ENCODE results near the gene BIRC3. TPM values are rescaled to one million over a fixed set of nuclear protein-coding genes. Genes with fewer than 3 reads are reported as not detected.

The BIRC3 gene
- total and polyA plus RNA-seq, 2 of the 8 experiments (the other 6 are each of a cell fraction or from before 2014, with no cell fraction given): 0.08 to 0.20 TPM

GRCh38 chr11:102328748-102329147 is 11.5 kb downstream of the BIRC3 start:
- H3K36me3 ChIP-seq (ENCODE audit: control insufficient read depth in 2 of 4, insufficient read depth in 4 of 4, low read length in 3 of 4): no peaks in the 10 kb centered on the region
- H3K27ac ChIP-seq (ENCODE audit: low read depth, low read length): no peak overlapping the region
- ChIA-PET CTCF (ENCODE audit: partially characterized antibody) (no interaction called here), POLR2A (ENCODE audit: partially characterized antibody) (no interaction called here)
- no peaks in the 10 kb centered on the region for H3K79me2 ChIP-seq (ENCODE audit: control insufficient read depth in 1 of 2, insufficient read depth in 2 of 2, low read length in 2 of 2)
- no peak overlapping the region for H2BK5ac ChIP-seq (ENCODE audit: low read depth, low read length)
- H2AFZ ChIP-seq (ENCODE audit: low read length): no peak overlapping the region
- H3K9me3 ChIP-seq (ENCODE audit: insufficient read depth in 2 of 2, low read depth in 1 of 2, low read length in 1 of 2): no peaks in the 10 kb centered on the region
- no peaks in the 10 kb centered on the region for H3K4me1 ChIP-seq (replicated peaks in 1 of 4; ENCODE audit: control insufficient read depth in 3 of 4, insufficient read depth in 4 of 4, low read length in 3 of 4)
- H3K18ac ChIP-seq (ENCODE audit: extremely low read depth, low read length): no peak overlapping the region
- no peak overlapping the region for H3K4me2 ChIP-seq (ENCODE audit: insufficient read depth in 1 of 2, low read depth in 2 of 2, low read length in 2 of 2)
- H3K14ac ChIP-seq (ENCODE audit: insufficient read length): no peak overlapping the region
- H3K4me3 ChIP-seq (ENCODE audit: extremely low read depth in 1 of 4, insufficient read depth in 2 of 4, low read depth in 3 of 4, low read length in 4 of 4): no peak overlapping the region
- TF ChIP-seq SRF (IDR thresholded peaks at IDR 0.05; ENCODE audit: low read depth, low read length): no peak
- TF ChIP-seq CTBP2 (IDR thresholded peaks at IDR 0.05; ENCODE audit: borderline replicate concordance, insufficient read depth, insufficient read length, low read length): no peak
- TF ChIP-seq SP1 (IDR thresholded peaks at IDR 0.05; ENCODE audit: low read depth, low read length): no peak
- no peak for TF ChIP-seq PHF8 (conservative IDR thresholded peaks at IDR 0.05; ENCODE audit: low read depth, low read length)
- TF ChIP-seq RNF2 (IDR thresholded peaks at IDR 0.05; ENCODE audit: borderline replicate concordance, low read depth, low read length, missing control alignments, poor library complexity, severe bottlenecking): no peak
- H3K27me3 ChIP-seq (replicated peaks in 1 of 4; ENCODE audit: control insufficient read depth in 3 of 4, extremely low read depth in 1 of 4, insufficient read depth in 3 of 4, low read length in 3 of 4): no peaks in the 10 kb centered on the region
- no peak overlapping the region for H2BK12ac ChIP-seq (ENCODE audit: low read depth, low read length)
- H2AK5ac ChIP-seq (ENCODE audit: low read depth, low read length): no peak overlapping the region
- H4K5ac ChIP-seq (ENCODE audit: insufficient read length, low read depth, low read length): no peak overlapping the region
- no peak overlapping the region for H3K23ac ChIP-seq (ENCODE audit: insufficient read length)
- H2BK15ac ChIP-seq (ENCODE audit: low read length): no peak overlapping the region
- H3K9ac ChIP-seq (replicated peaks in 1 of 4; ENCODE audit: extremely low read depth in 1 of 4, low read depth in 3 of 4, low read length in 3 of 4): no peak overlapping the region
- no peak overlapping the region for H3K56ac ChIP-seq (replicated peaks; ENCODE audit: insufficient read length, low read depth, low read length)
- H3K79me1 ChIP-seq (ENCODE audit: low read depth, low read length): no peaks in the 10 kb centered on the region
- no peak overlapping the region for H4K91ac ChIP-seq (replicated peaks; ENCODE audit: insufficient read length, low read length)
- no peak overlapping the region for H2BK120ac ChIP-seq (replicated peaks; ENCODE audit: low read depth, low read length)
- H4K8ac ChIP-seq (ENCODE audit: extremely low read depth, insufficient read depth, low read length): no peak overlapping the region
- FAIRE-seq (no peak), DNase-seq (ENCODE audit: low read depth in 1 of 2, low spot score in 2 of 2) (no peak)
- H3K4ac ChIP-seq (replicated peaks; ENCODE audit: insufficient read length, low read depth, low read length): no peak overlapping the region
- no peaks in the 10 kb centered on the region for H3K23me2 ChIP-seq (ENCODE audit: low read depth, low read length)
- 91% methylated on average over 1 of the region's 1 CpG; no CpG with 5 or more reads in 1 of the 2 experiments for WGBS, 2 experiments (ENCODE audit: extremely low coverage in 1 of 2, insufficient coverage in 1 of 2, insufficient read length in 1 of 2, insufficient replicate concordance in 2 of 2, low coverage in 1 of 2, low lambda C conversion rate in 2 of 2, missing lambda C conversion rate in 1 of 2)
- H4K20me1 ChIP-seq (replicated peaks in 1 of 2; ENCODE audit: control insufficient read depth in 1 of 2, insufficient read depth in 2 of 2, low read length in 2 of 2): no peaks in the 10 kb centered on the region
- no peak overlapping the region for H2BK20ac ChIP-seq (ENCODE audit: low read length)
